Activated T-cell treated with anti-CD3 and anti-CD28 coated beads for 4 hours (primary cell): ENCODE results near the gene APOL4.
"Not testable (repeated sequence)": the region's sequence is repeated elsewhere in the genome, so short reads cannot be mapped to it uniquely, and the experiment has no call there.

Experiments
- DNase-seq: peaks from one replicate; pipeline ENCODE4 v3.0.0-alpha.2; 2020

Gene APOL4

DNA sequence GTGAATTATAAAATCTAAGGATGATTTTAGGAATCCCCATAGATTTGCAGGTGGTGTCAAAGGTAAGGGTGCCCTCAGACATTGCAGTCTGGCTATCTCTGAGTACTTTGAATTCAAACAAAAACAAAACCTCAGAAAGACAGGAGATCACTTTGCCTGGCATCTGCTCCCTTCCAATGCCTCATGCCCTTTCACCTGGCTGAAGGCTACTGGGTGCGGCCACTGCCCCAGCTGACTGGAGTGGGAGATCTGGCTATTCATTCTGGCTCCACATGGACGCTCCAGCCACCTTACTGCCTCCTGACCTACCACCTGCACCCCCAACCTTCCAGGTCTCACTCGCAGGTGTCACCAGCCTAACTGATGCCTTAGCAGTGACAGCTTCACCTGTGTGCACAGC lies 28.0 kb upstream of the APOL4 start:
- not testable (repeated sequence) for DNase-seq

- DNase-seq = no peak
Measured at GRCh38 chr22:36228944-36229343, 27.3 kb upstream of the APOL4 start.

GRCh38 chr22:36228369-36228768 lies 26.8 kb upstream of the APOL4 start:
- DNase-seq = not testable (repeated sequence)

DNA sequence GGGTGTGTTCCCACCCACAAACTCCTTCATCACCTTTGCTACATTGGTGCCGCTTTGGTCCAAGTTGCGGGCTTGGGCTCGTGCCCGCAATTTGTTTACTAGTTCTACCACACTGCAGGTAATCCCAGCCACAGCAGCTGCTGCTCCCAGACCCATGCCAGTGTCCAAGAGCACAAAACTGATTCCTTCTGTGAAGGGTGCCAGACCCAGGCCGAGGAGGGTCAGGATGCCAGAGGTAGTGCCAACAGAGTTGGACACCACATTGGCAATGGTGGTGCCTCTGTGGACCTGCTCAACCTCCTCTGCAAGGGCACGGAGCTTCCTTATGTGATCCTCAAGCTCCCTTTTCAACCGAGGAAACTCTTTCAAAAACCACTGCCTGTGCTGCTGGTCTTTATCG lies 26.2 kb upstream of the APOL4 start:
- no peak for DNase-seq

DNA sequence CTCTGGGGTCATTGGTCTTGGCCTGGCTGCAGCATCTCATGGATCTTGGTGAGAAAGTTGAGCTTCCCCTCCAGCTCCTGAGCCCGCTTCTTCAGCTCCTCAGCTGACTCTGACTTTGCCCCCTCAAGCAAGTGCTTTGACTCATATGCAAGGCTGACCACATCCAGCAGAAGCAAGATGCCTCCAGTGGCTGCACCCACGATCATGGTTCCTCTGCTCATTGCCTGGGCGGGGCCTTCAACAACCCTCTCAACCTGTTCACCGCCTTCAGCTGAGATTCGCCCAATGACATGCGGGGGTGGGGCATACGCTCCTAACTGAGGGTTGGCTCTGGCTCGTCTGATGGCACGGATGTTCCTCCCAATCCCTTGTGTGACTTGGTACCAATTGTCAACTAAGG lies 25.8 kb upstream of the APOL4 start:
- no peak for DNase-seq

DNA sequence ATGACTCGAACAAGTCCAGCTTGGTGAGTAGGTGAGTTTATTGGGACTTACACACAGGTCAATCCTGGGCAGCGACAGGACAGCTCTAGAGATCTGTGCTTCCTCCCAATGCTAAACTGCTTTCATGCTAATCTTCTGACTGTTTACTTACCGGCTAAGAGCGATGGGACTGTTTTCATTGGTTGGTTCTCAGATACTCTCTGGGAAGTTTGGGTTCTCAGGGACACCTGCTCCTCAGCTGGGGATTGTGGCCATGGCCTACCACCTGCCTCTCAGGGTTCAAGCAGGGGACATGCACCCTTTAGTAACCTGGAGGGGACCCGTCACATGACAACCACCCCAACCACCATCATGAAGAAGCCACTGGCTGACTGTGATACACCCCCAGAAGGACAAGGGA lies 24.6 kb upstream of the APOL4 start:
- no peak for DNase-seq

GRCh38 chr22:36225333-36225922 lies 23.8 kb upstream of the APOL4 start:
- no peak for DNase-seq

- no peak for DNase-seq
Measured at GRCh38 chr22:36224245-36224644, 22.6 kb upstream of the APOL4 start.

GRCh38 chr22:36223504-36223903 lies 21.9 kb upstream of the APOL4 start:
- DNase-seq = no peak

DNA sequence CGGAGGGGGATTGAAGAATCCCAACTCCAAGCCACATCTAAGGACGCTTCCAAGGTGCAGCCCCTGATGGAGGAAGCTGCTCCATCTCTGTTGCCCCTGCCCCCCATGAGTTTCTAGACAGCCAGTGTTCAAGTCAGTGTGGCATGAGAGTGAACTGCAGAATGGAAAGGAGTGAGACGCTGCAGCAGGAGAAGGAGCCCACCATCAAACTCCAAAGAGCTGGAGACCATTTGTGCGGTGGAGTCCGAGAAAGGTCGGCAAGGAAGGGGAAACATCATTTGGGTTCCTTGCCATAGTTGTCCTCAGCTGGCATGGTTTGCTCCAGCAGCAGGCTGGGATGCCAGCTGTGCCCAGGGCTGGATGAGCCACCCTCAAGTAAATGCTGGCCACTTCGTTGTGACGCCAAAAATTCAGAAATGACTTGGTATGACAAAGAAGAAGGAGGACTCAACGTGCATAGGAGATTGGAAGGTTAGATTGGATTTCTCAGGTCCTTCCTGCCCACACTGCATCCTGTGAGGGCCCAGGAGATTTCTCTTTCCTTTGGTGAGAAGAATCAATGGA lies 21.4 kb upstream of the APOL4 start:
- no peak for DNase-seq

DNA sequence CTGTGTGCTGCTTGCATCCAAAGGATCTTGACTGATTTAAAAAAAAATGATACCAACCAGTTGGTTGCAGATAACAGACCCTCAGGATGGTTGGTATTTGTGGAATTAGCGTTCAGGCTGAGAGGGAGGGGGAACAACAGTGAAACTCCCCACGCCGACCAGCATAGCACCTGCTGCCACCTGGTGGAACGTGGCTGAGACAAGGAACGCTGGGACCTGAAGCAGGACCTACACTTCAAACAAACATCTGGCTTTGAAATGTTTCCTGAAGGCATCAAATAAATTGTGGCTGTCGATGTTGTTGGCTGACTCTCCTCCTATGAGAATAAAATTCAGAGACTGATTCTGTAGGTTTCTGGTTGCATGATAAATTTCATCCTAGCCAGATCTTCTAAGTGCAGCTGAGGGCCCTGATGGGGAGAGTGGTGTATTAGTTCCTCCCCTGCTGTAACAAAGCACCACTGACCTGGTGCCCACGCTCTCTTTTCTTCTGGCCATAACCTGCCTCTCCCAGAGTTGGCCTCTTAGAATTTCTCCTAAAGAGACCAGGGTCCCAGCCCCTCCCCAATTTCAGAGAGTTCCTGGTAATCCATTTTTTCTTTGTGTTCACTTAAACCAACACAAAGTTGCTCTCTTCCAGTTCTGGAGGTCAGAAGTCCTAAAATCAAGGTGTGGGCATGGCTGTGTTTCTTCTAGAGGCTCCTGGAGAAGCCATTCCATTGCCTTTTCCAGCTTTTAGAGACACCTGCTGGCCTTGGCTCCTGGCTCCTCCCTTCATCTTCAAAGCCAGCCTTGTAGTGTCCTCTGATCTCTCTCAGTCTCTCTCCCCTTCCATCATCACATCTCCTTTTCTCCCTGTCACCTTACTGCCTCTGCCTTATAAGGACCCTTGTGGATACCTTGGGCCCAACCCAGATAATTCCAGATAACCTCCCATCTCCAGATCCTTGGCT lies 20.5 kb upstream of the APOL4 start:
- DNase-seq = peak; percentile 32

DNA sequence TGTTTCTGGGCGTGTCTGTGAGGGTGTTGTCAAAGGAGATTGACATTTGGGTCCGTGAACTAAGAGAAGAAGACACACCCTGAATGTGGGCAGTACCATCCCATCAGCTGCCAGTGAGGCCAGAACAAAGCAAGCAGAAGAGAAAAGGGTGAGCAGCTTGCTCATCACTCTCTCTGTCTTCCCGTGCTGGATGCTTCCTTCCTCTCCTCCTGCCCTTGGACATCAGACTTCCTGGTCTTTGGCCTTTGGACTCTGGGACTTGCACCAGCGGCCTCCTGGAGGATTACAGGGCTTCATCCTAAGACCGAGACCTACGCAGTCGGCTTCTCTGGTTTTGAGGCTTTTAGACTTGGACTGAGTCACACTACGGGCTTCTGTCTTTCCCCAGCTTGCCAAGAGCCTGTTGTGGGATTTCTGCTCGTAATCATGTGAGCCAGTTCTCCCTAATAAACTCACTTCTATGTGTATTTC lies 18.9 kb upstream of the APOL4 start:
- DNase-seq = no peak

- DNase-seq = no peak
Measured at GRCh38 chr22:36218648-36219193, 17.1 kb upstream of the APOL4 start.

DNA sequence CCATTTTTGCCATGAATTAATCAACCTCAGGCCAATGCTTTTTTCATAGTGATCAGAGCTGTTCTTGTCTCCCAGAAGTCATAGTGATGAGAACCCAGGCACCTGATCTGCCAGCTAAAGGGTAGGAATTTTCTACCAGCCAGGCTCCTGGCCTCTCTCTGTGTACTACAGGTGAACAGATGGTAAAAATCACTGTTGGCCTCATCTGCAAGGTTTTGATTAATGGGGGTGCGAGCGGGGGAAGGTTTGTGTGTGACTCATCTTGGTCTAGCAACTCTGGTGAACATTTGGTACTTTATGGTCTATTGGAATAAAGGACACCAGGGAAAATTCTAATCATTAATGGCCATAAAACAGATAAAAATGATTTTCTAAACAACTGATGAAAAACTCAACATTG lies 14.4 kb upstream of the APOL4 start:
- DNase-seq = no peak

- DNase-seq = no peak
Measured at GRCh38 chr22:36213586-36213985, 12.0 kb upstream of the APOL4 start.

DNA sequence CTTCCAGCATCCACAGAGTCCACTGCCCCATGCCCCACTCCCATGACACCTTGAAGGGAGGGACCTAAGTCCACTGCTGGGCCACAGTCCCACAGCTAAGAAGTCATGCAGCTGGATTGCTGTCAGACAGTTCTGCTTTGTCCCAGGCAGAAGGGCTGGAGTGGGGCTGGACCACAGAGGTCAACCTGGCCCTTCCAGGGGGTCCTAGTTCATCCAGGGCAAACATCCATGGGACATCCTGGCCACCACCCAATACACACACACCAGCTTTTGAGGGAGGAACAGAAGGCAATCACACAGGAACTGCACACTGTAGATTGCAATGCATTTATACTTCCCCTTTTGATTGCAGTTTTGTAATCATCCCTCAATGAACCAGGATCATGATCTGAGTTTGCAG lies 11.3 kb upstream of the APOL4 start:
- DNase-seq = no peak

DNA sequence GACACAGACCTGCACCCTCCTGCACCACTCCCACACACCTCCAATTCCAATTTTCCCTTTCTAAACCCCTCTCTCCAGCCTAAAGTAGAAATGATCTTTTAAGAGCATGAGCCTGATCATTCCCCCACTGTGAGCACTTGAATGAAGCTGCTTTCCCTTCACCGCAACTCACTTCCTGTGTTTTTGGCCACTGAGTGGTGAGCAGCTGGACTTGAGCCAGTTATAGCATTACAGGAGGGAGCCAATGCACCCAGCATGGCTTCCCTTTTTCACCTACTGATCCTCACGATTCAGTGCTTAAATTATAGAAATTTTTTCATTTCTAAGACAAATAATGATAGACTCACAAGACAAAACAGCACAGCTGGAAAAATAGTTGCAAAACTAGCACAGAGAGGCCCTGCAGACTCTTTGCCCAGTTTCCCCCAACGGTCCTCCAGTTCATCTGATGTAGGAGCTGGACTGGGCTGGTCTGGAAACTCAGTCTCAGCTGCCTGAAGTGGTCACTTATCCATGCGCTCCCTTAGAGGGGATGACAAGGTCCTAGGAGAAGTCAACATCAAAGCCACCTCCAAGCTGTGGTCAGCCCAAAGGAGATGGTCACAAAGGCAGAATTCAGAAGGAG lies 9.7 kb upstream of the APOL4 start:
- DNase-seq = no peak

GRCh38 chr22:36210224-36210623 lies 8.6 kb upstream of the APOL4 start:
- no peak for DNase-seq

GRCh38 chr22:36209488-36209908 lies 7.9 kb upstream of the APOL4 start:
- not testable (repeated sequence) for DNase-seq

DNA sequence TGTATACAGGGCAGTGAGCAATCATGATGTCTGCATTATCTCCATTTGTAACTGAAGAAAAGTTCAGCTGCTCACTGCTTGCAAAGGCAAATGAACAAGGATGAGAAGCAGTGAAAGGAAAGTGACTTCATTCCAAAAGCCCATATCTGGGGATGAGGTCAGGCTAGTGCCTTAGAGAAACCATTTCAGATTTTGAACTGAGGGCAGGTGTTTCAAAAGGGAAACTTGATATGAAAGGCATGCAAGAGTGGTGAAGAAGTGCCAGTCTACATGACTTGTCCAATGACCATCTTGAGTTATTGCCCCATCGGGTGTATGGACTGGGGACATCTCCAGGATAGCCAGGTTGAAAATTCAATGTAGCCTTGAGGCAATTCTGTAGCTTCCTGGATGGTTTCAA lies 7.3 kb upstream of the APOL4 start:
- DNase-seq = no peak

DNA sequence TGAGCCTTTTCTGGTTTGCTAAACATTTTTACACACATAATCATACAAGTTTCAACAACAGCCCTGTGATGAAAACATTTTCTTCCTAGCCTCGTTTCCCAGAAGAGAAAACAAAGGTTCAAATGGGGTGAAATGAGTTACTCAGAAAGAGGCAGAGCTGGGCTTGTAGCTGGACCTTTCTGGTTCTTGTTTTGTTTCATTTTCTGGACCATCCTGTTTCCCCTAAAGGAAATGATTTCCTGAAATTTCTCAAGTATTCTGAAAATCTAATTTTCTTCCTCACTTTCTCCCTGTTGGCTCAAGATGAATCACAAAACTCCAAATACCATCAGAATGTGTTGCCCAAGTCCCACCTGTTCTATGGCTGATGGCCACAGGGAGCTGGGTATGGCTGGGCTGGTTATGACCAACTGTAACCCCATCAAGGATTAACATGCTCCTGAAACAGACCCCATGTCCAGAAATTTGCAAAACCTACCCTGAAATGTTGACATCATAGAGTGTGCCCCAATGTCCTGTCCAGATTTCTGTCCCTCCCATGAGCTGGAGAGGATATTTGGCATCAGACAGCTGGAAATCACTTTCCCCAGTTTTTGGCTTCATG lies 6.7 kb upstream of the APOL4 start:
- no peak for DNase-seq

GRCh38 chr22:36206255-36206654 lies 4.6 kb upstream of the APOL4 start:
- no peak for DNase-seq

DNA sequence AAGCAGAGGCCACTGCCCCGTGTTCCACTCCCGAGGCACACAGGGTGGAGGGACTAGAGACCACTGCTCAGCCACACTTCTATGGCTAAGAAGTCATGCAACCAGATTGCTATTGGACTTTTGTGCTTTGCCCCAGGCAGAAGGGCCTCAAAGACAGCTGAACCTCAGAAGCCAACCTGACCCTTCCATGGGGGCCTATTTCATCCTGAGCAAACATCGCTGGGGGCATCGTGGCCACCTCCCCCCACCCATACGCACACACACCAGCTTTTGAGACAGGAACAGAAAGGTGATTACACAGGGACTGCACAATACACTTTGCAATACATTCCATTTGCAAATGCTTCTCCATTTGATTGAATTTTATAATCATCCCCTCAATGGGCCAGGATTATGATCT lies 4.0 kb upstream of the APOL4 start:
- DNase-seq = not testable (repeated sequence)
